B cell (primary cell): ENCODE measurements around the gene NKD2. TPM values are rescaled to one million over a fixed set of nuclear protein-coding genes. Genes with fewer than 3 reads are reported as not detected.
"Not testable (repeated sequence)": the region's sequence is repeated elsewhere in the genome, so short reads cannot be mapped to it uniquely, and the experiment has no call there.

Source experiments
- ATAC-seq: fragments of 200-7000 bp; cut with Tn5 transposase; one replicate; pipeline ENCODE4 v1.10.0; 2021; ENCODE audit warnings: low read depth, mild to moderate bottlenecking, moderate number of reproducible peaks, moderate library complexity
- CTCF ChIA-PET: fragments of 350-600 bp; sonication (Branson Sonifier 250); formaldehyde crosslinking; loops from one replicate; lab custom pipeline; 2021; ENCODE audit warnings: antibody characterized with exemption, inconsistent platforms; lab: Charles Lee
- POLR2A ChIA-PET: fragments of 350-600 bp; sonication (Branson Sonifier 250); formaldehyde crosslinking; loops from one replicate; lab custom pipeline; 2021; ENCODE audit warnings: antibody characterized with exemption; lab: Charles Lee
- DNase-seq: peaks from one replicate; pipeline ENCODE4 v3.0.0; 2013
- H2AFZ ChIP-seq: 2 replicates; pipeline ENCODE4 v1.6.1; 2012; ENCODE audit warnings: mild to moderate bottlenecking, low read depth, low read length; ENCODE audit not compliant: insufficient read depth, poor library complexity, severe bottlenecking
- H3K27ac ChIP-seq, 2 donors: 1 replicate in 1 of 2; 2 replicates in 1 of 2; pipeline ENCODE4 v1.5.1; 2012 to 2013; ENCODE audit warnings: low read length in 2 of 2, mild to moderate bottlenecking in 2 of 2, moderate library complexity in 1 of 2
- H3K27me3 ChIP-seq, 4 experiments: fragments of 200-600 bp in 1 of 4; sonication (generic) in 1 of 4; replicated peaks in 1 of 4; 1 replicate in 2 of 4; 2 replicates in 2 of 4; pipeline versions ENCODE4 v1.6.1 to v1.7.0; 2013 to 2016; ENCODE audit warnings: low read length in 3 of 4, mild to moderate bottlenecking in 2 of 4, mixed read lengths in 1 of 4, moderate library complexity in 1 of 4; ENCODE audit not compliant: insufficient read depth in 4 of 4, control insufficient read depth in 3 of 4; ENCODE audit errors: control extremely low read depth in 1 of 4
- H3K36me3 ChIP-seq, 2 experiments: replicated peaks in 1 of 2; 1 replicate in 1 of 2; 2 replicates in 1 of 2; pipeline versions ENCODE4 v1.6.1 to v1.7.1; 2013; ENCODE audit warnings: low read length in 1 of 2; ENCODE audit not compliant: insufficient read depth in 2 of 2, control insufficient read depth in 1 of 2; ENCODE audit errors: control extremely low read depth in 1 of 2, extremely low read depth in 1 of 2
- H3K4me1 ChIP-seq, 2 donors: fragments of 200-600 bp in 1 of 2; sonication (generic) in 1 of 2; 1 replicate in 1 of 2; 2 replicates in 1 of 2; pipeline versions ENCODE4 v1.5.1 to v1.6.1; 2013 to 2017; ENCODE audit warnings: low read length in 2 of 2; ENCODE audit not compliant: control insufficient read depth in 2 of 2, insufficient read depth in 2 of 2
- H3K4me2 ChIP-seq: replicated peaks from 2 replicates; pipeline ENCODE3; 2012; ENCODE audit warnings: mild to moderate bottlenecking, low read depth, low read length; ENCODE audit not compliant: poor library complexity, severe bottlenecking
- H3K4me3 ChIP-seq, 5 experiments: fragments of 200-600 bp in 1 of 5; sonication (generic) in 1 of 5; 1 replicate in 3 of 5; 2 replicates in 2 of 5; pipeline versions ENCODE4 v1.5.1 to v1.7.0; 2011 to 2016; ENCODE audit warnings: low read length in 4 of 5, mild to moderate bottlenecking in 4 of 5, low read depth in 2 of 5, control low read depth in 1 of 5, moderate library complexity in 1 of 5; ENCODE audit not compliant: insufficient read depth in 1 of 5; ENCODE audit errors: control extremely low read depth in 1 of 5, extremely low read depth in 1 of 5
- H3K79me2 ChIP-seq: fragments of 200-600 bp; sonication (generic); one replicate; pipeline ENCODE4 v1.6.0; 2016; ENCODE audit warnings: low read length; ENCODE audit not compliant: control insufficient read depth, insufficient read depth
- H3K9ac ChIP-seq: fragments of 200-600 bp; sonication (generic); 2 replicates; pipeline ENCODE4 v1.6.1; 2017; ENCODE audit warnings: mild to moderate bottlenecking, low read length, moderate library complexity
- H3K9me3 ChIP-seq, 3 donors: one replicate each; pipeline versions ENCODE4 v1.6.1 to v1.7.1; 2013; ENCODE audit warnings: low read length in 2 of 3; ENCODE audit not compliant: control insufficient read depth in 2 of 3, insufficient read depth in 1 of 3; ENCODE audit errors: control extremely low read depth in 1 of 3
- H4K20me1 ChIP-seq: 2 replicates; pipeline ENCODE4 v1.6.0; 2012; ENCODE audit warnings: mild to moderate bottlenecking, low read length; ENCODE audit not compliant: insufficient read depth, control insufficient read depth, poor library complexity, severe bottlenecking
- H3K27ac Mint-ChIP-seq: one replicate; pipeline ENCODE4 v1.8.0; 2021; ENCODE audit warnings: mixed read lengths
- H3K27me3 Mint-ChIP-seq: one replicate; pipeline ENCODE4 v1.8.0; 2021; ENCODE audit warnings: mixed read lengths
- H3K4me1 Mint-ChIP-seq: one replicate; pipeline ENCODE4 v1.8.0; 2021; ENCODE audit warnings: mixed read lengths
- H3K4me3 Mint-ChIP-seq: one replicate; pipeline ENCODE4 v1.8.0; 2021; ENCODE audit warnings: mixed read lengths
- H3K9me3 Mint-ChIP-seq: one replicate; pipeline ENCODE4 v1.8.0; 2022; ENCODE audit warnings: mixed read lengths; ENCODE audit not compliant: insufficient read depth
- EZH2 ChIP-seq: IDR thresholded peaks from 2 replicates; pipeline ENCODE4 v1.6.1; 2012; ENCODE audit warnings: borderline replicate concordance, low read depth, mild to moderate bottlenecking, moderate library complexity, low read length; ENCODE audit not compliant: insufficient read depth, poor library complexity, severe bottlenecking
- WGBS: methylation state at CpG from one replicate; pipeline ENCODE4 v1.1.5; 2013; ENCODE audit warnings: missing lambda C conversion rate; ENCODE audit not compliant: insufficient coverage; 5-methylcytosine and 5-hydroxymethylcytosine counted together
- intact Hi-C: fragments of 100-400 bp; cut with micrococcal nuclease; formaldehyde crosslinking; loops from one replicate; pipeline ENCODE4 v1.10.0; 2022
- polyA plus RNA-seq: library from polyadenylated mRNA; depleted of rRNA; stranded (reverse); fragments of >200 nt; gene quantifications from 2 replicates; pipeline ENCODE4 v1.2.3, GENCODE V29; 2012
- total RNA-seq, 2 donors: library from RNA; stranded (reverse); fragments of 120-200 nt in 1 of 2; gene quantifications; 1 replicate in 1 of 2; 2 replicates in 1 of 2; pipeline versions ENCODE4 v1.2.3 to v1.2.4, GENCODE V29; 2013 to 2022
- TF ChIP-seq, protein P1 (sequence below): fragments of 200-600 bp; IDR thresholded peaks from one replicate; pipeline ENCODE4 v1.8.0; 2022; ENCODE audit warnings: antibody characterized with exemption, mild to moderate bottlenecking

NKD2 gene
- total and polyA plus RNA-seq, 2 donors (not counting 1 experiment from before 2014, with no cell fraction given), result 0.12 to 0.34 TPM

DNA sequence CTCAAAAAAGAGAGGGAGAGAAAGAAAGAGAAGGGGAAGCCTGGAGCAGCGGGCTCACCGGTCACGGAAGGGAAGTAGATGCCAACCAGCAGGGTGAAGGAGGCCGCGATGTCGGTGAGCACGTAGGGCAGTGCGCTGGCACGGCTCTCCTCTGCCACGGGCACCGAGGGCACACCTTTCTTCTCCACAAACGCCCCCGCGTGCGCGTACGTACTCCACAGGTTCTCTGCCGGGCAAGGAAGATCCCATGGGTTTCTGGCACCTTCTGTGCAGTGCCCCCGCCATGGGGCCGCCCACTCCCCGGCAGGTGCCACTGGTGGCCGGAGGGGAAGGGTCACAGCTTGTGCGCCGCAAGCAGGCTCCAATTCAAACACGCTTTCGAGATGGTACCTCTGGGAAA lies 72.9 kb downstream of the NKD2 start:
- Histone ChIP-seq H3K27me3 (no peaks in the 10 kb centered on the region), H4K20me1 (no peaks in the 10 kb centered on the region), H3K9me3 (peaks cover 0 to 13% (median 0%) of the 10 kb centered on the region in 3 donors), H3K27ac (no peak overlapping the region), H3K4me2 (no peak overlapping the region), H3K36me3 (no peaks in the 10 kb centered on the region), H2AFZ (no peak overlapping the region), H3K79me2 (no peaks in the 10 kb centered on the region), H3K4me3 (no peak overlapping the region), H3K9ac (no peak overlapping the region), H3K4me1 (no peaks in the 10 kb centered on the region)
- POLR2A ChIA-PET, result no interaction called here
- Mint-ChIP-seq H3K27ac (no peak overlapping the region), H3K9me3 (no peaks in the 10 kb centered on the region), H3K27me3 (no peaks in the 10 kb centered on the region), H3K4me1 (no peaks in the 10 kb centered on the region), H3K4me3 (no peak overlapping the region)
- no peak for ATAC-seq
- no peak for TF ChIP-seq EZH2
- TF ChIP-seq, protein P1, sequence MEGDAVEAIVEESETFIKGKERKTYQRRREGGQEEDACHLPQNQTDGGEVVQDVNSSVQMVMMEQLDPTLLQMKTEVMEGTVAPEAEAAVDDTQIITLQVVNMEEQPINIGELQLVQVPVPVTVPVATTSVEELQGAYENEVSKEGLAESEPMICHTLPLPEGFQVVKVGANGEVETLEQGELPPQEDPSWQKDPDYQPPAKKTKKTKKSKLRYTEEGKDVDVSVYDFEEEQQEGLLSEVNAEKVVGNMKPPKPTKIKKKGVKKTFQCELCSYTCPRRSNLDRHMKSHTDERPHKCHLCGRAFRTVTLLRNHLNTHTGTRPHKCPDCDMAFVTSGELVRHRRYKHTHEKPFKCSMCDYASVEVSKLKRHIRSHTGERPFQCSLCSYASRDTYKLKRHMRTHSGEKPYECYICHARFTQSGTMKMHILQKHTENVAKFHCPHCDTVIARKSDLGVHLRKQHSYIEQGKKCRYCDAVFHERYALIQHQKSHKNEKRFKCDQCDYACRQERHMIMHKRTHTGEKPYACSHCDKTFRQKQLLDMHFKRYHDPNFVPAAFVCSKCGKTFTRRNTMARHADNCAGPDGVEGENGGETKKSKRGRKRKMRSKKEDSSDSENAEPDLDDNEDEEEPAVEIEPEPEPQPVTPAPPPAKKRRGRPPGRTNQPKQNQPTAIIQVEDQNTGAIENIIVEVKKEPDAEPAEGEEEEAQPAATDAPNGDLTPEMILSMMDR, result no peak
- no peak for DNase-seq
- WGBS, result 94% methylated on average over 26 of the region's 26 CpGs
- CTCF ChIA-PET, result no interaction called here
- intact Hi-C loops, result no loop called here

GRCh38 chr5:1083026-1083425 lies 74.4 kb downstream of the NKD2 start:
- H3K27ac ChIP-seq, H3K27me3 ChIP-seq, H3K4me3 ChIP-seq, H3K79me2 ChIP-seq, intact Hi-C loops, H2AFZ ChIP-seq, POLR2A ChIA-PET, H4K20me1 ChIP-seq, H3K4me3 Mint-ChIP-seq, H3K27ac Mint-ChIP-seq, H3K4me1 Mint-ChIP-seq, H3K9ac ChIP-seq, H3K36me3 ChIP-seq, H3K9me3 Mint-ChIP-seq, ATAC-seq, CTCF ChIA-PET, H3K4me1 ChIP-seq, H3K27me3 Mint-ChIP-seq, DNase-seq, H3K4me2 ChIP-seq: not testable (repeated sequence)
- 89% methylated on average over 14 of the region's 15 CpGs for WGBS
- H3K9me3 ChIP-seq, result peaks cover 0 to 13% (median 0%) of the 10 kb centered on the region in 3 donors
